Activated CD4-positive, alpha-beta T cell treated with anti-CD3 and anti-CD28 coated beads, Interleukin-2, amount 50 U/mL, for 16 hours (primary cell): Measurements from ENCODE around the gene WSB1.

Experiments
- DNase-seq: peaks from one replicate; pipeline ENCODE4 v3.0.0-alpha.2; 2020

Gene WSB1

DNA sequence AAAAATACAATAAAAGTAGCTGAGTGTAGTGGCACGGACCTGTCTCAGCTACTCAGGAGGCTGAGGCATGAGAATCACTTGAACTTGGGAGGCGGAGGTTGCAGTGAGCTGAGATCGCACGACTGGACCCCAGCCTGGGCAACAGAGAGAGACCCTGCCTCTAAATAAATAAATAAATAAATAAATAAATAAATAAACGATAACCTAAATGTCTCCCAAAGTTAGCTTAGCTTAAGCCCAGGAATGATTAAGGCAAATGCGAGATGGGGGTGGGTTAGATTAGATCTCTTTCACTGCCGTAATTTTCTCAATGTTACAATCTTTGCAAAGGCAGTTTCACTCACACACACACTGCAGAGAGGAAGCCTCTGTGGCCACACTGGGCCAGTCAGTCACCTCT is 46.7 kb downstream of the WSB1 start:
- no peak for DNase-seq

GRCh38 chr17:27341041-27341471 is 47.1 kb downstream of the WSB1 start:
- DNase-seq, result no peak

DNA sequence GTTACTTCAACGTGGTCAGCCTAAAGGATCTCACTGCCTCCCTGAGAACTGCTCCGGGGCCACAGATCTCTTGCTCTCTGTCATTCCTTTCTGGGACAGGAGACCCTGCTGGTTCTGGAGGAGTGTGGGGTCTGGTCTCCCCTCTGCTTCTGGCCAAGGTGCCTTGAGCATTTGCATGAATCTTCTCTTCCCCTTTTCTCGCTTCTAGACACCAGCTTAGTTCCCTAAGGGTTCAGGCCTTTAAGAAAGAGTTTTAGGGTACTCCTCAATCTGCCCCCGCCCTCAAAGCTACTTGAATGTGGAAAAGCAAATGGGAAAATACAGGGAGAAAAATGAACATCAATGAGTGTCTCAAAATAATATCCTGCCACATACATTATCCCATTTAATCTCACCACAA is 48.1 kb downstream of the WSB1 start:
- no peak for DNase-seq

DNA sequence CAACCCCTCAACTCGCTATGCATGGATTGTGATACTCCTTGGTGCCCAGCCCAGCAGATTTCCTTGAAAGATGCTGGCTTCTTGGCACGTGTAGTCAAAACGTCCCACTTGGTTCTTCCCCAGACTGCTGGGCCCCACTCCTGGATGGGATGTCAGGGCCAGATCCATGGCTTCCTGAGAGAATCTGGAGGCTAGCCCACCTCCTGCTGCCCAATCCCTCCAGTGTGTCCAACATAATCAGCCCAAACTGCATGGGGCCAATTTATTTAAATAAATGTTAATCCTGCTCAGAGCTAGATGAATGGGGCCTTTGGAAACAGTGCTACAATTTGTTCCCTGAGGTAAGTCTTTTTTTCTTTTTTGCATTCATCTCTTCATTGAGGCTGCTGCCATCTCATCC is 49.4 kb downstream of the WSB1 start:
- DNase-seq, result no peak

DNA sequence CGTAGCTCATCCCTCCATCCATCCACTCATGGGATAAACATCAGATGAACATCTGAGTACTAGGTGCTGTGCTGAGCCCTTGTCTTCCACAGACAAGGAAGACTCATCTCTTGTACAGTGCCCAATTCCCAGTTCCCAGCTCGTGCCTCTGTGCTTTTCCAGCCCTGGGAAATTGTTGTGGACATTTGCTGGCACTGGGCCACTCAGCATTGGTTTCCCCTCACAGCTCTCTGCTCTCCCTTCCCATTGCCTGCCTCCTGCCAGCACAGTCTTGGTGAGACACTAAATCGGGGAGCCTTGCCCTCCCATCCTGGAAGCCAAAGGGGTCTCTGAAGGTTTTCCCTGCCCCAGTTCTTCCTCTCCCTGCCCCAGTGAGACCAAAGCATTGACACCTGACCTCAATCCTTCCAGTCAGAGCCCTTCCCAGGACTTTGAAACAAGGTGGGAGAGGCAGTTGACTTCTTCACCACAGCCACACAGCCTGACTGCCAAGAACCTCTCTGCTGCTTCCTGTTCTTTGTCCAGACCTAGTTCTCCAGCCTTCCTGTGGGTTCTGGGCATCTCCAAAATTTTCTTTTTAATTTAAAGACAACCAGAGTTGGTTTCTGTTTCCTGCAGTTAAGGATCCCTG is 50.2 kb downstream of the WSB1 start:
- DNase-seq, result no peak

GRCh38 chr17:27345141-27345904 is 51.4 kb downstream of the WSB1 start:
- DNase-seq, result no peak

DNA sequence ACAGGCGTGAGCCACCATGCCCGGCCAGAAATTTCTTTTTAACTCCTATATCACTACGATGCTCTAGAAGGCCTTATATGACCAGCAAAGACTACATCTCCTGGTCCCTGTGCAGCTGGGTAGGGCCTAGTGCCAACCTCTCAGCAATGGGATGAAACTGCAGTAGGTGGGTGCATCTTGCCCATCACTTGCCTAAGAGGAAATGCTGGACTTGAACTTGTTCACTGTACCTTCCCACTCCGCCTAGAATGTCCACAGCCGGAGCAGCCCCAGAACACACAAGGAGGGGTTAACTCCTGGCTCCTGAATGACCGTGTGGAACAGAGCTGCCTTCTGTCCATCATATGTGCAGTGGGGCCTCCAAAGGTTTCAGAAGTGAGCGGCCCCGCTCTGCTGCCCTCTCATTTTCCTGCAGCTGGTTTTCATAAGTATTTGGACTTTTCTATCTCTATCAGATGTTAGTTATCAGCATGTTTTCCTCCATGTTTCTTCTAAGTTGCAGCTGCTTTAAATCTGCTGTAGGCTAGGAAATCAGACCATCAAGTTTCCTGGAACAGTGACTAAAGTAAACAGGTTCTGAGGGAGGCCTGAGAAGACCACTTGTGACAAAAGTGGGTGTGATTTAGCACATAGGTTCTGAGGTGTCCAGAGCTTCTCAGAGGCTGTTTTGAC is 52.5 kb downstream of the WSB1 start:
- DNase-seq, result no peak

- DNase-seq, result no peak
Measured at GRCh38 chr17:27348196-27348595, 54.3 kb downstream of the WSB1 start.

DNA sequence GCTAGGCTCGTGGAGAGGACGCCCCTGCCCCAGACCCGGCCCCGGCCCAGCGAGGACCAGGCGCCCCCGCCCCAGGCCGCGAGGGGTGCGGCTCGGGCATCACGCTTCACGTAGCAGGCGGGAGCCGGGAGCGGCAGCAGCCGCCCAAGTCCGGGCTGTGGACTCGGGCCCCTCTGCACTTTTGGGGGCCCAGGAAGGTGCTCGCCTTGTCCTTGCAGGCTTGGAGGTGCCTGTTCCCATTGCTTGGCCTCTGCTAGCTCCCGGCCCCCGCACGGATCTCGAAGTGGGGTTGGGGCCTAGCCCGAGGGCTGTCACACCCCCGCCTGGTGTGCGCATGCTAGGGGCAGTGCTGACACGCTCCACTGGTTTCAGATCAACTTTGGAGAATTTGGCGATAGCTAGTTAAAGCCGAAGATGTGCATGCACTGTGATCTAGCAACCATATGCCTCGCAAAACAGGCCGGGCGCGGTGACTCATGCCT is 55.7 kb downstream of the WSB1 start:
- DNase-seq, result no peak

DNA sequence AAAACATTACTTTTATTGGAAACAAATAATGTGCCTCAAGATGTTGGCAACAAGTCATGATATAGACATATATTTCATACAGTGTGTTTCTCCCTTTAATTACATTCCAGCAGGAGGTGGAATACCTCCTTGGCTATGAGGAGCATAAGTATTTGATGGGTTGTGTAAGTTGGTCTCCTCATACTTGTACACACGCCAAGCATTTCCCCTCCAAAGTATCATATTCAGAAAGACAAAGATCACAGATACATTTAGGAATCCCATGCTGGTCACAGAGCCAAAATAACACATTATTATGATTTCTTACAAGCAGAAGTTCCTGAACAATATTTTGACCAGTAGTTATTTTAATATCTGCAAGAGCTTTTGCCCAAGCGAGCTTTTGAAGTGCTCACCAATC is 57.8 kb downstream of the WSB1 start:
- no peak for DNase-seq

DNA sequence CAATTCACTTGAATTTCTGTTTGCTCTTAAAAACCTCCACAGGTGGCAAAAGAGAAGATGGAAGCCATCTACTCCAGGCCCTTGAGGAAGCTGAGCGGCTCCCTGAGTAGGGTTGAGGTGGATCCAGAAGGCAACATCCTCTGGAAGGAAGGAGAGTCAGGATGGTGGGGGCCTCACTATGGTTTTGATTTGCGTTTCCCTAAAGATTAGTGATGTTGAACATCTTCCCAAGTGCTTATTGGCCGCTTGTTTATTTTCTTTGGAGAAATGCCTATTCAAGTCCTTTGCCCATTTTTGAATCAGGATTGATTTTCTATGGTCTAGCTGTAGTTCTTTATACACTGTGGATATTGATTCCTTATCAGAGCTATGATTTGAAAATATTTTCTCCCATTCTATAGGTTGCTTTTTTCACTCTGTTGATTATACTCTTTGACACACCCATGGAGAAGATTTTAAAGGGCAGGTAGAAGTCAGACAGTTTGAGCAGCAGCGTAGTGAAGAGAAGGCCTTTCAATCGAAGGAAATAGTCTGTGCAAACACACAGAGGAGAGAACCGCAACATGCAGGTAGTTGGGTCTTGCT is 58.6 kb downstream of the WSB1 start:
- DNase-seq, result no peak

DNA sequence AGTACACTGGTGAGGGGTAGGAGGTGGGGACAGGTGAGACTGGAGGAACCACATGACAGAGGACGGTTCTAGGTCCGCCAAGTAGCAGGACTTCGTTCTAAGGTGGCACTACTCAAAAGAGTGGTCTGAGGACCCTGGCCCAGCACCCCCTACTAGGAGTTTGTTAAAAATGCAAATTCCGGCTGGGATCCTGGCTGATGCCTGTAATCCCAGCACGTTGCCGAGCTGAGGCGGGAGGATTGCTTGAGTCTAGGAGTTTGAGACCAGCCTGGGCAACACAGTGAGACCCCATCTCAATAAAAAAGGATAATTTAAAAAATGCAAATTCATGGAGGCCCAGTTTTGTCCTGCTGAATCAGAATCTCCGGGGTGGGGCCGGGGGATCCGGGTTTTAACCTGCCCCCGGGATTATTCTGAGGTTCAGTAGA is 59.1 kb downstream of the WSB1 start:
- no peak for DNase-seq

- DNase-seq, result peak; percentile 93
Measured at GRCh38 chr17:27353461-27354050, 59.6 kb downstream of the WSB1 start.

DNA sequence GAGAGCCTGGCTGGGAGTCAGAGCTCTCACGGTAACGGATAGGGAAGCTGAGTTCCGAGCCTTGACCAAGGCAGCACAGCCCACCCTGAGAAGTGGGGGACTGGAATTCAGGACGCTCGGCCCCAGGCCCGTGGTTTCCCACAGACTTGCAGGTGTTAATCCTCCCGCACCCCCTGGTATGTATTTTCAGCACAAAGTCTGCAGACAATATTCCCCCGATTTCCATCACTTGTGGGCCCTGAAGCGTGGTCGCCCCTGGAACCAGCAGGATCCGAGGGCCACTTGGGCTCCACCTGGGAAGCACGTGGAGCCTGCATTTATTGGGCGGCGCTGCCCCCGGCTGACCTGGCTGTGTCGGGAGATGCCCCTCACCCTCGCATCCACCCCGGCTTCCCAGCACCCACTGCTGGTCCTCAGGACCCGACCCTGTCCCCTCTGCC is 60.2 kb downstream of the WSB1 start:
- no peak for DNase-seq

- DNase-seq, result peak; percentile 29
Measured at GRCh38 chr17:27354491-27355081, 60.7 kb downstream of the WSB1 start.

- DNase-seq, result no peak
Measured at GRCh38 chr17:27355419-27355818, 61.5 kb downstream of the WSB1 start.

DNA sequence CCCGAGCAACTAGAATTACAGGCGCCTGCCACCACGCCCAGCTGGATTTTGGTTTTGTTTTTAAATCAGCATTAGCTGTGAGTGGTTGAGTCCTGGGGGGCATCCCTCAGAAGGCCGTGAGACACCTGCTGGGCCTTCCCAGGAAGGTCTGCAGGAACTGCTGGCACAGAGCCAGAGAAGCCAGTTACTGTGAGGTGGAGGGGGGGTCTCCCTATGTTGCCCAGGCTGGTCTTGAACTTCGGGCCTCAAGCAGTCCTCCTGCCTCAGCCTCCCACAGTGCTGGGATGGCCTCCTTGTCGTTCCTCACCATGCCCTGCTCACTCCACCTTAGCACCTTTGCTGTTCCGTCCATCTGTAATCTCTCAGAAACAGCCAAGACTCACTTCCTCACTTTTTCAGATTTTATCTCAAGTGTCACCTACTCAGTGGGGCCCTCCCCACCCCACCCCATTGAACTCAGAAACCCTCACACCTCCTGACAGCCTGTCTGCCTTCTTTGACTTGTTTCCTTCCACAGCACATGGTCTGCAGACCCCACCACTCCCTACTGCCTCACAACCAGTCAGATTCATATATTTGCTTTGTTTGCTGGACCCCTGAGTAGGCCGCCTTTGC is 62.3 kb downstream of the WSB1 start:
- no peak for DNase-seq

DNA sequence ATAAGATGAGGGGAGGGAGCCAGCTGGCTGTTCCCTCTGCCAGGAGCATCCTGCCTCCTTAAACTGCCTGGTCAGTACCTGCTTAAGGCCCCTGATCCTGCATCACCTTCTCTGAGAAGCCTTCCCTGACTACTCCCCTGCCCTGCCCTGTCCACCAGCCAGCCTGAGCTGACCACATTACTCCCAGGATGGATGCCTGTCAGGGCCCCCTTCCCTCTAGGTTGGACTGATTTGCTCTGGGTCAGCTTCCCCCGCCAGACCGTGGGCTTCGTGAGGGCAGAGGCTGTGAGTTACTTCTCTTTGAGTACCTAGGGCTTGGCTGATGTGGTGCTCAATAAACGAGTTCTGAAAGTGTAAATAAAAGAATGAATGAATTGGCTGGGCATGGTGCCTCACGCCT is 63.3 kb downstream of the WSB1 start:
- no peak for DNase-seq

- no peak for DNase-seq
Measured at GRCh38 chr17:27360507-27360906, 66.6 kb downstream of the WSB1 start.

- no peak for DNase-seq
Measured at GRCh38 chr17:27361695-27362094, 67.8 kb downstream of the WSB1 start.

- no peak for DNase-seq
Measured at GRCh38 chr17:27362503-27362902, 68.6 kb downstream of the WSB1 start.

DNA sequence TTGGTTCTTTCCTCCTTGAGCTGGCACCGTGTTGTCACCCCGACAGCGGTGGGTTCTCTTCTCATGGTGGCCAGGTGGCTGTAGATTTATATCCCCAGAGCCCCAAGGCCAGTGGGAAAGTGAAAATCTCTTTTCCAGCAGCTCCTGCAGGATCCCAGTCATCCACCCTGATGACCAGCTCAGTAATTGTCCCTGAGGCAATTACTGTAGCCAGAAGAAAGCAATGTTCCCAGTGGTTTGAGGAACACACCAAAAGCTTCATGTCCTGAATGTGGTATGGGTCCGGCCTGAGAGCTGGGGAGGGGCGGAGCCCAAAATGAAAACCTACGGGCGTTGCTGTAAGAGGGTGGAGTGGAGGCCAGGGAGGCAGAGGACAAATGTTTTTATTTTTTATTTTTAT is 69.0 kb downstream of the WSB1 start:
- no peak for DNase-seq
